HAP-1 (cell line): ENCODE measurements around the gene FLCN.
A peak's percentile ranks its signal among the peaks of the same experiment; 100 is the strongest.

ENCODE experiments used
- DNase-seq, 2 experiments: peaks; one replicate each; pipeline ENCODE4 v3.0.0-alpha.2; 2016 to 2020; ENCODE audit warnings: low spot score in 2 of 2
- H3K27me3 ChIP-seq: fragments of 250-450 bp; sonication (Bioruptor Pico); 2 replicates; pipeline ENCODE4 v1.5.1; 2020; ENCODE audit warnings: low read depth, mild to moderate bottlenecking, moderate library complexity
- H3K36me3 ChIP-seq: fragments of 250-450 bp; sonication (Bioruptor Pico); replicated peaks from 2 replicates; pipeline ENCODE4 v1.5.1; 2020; ENCODE audit warnings: mild to moderate bottlenecking
- H3K4me1 ChIP-seq: fragments of 250-450 bp; sonication (Bioruptor Pico); 2 replicates; pipeline ENCODE4 v1.5.1; 2020; ENCODE audit warnings: mild to moderate bottlenecking
- H3K4me3 ChIP-seq: fragments of 250-450 bp; sonication (Bioruptor Pico); 2 replicates; pipeline ENCODE4 v1.5.1; 2020; ENCODE audit warnings: mild to moderate bottlenecking, moderate library complexity
- H3K9me3 ChIP-seq: fragments of 250-450 bp; sonication (Bioruptor Pico); 2 replicates; pipeline ENCODE4 v1.5.1; 2020; ENCODE audit warnings: mild to moderate bottlenecking, moderate library complexity
- in situ Hi-C: fragments of 300-500 bp; cut with MboI; formaldehyde crosslinking; loops from 3 replicates; pipeline ENCODE4 v1.14.3; 2020; ENCODE audit warnings: low sequenced_read_pairs, inconsistent platforms, mixed read lengths

The FLCN gene

DNA sequence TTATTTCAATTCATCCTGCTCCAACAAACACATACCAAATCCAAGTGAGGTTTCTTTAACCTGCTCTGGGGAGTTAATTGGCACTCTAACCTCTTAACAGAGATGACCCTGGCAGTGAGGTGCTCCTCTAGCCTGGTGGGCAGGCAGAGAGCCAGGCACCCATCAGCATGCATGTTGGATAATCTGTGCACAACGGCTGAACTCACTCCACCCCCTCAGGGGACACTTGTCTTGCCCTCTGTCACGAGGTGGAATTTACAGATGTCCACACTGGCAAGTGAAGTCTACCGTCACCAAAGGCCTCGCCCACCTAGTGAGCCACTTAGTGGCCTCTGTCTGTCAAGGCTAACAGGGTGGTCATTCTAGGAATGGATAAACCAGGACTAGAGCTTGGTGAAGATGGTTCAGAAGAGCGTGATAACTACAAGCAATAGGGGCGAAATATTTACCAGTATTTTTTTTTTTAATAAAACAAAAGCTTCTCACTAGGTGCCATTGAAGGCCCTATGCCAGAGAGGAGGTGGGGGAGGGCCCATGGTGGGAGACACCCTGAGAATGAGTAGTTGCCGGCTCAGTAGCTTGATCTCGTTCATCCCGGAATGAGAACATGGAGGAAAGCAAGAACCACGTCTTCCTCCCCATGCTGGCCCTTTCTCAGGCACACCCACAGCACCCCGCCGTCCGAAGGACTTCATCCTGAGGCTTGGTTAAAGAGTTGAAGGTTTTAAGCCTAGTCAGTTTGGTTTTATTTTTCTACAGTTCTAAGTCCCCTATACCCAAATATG, 56.0 kb downstream of the FLCN start:
- H3K4me3 ChIP-seq: no peak overlapping the region
- H3K9me3 ChIP-seq: no peaks in the 10 kb centered on the region
- no peaks in the 10 kb centered on the region for H3K27me3 ChIP-seq
- no peaks in the 10 kb centered on the region for H3K4me1 ChIP-seq
- DNase-seq: no peak
- in situ Hi-C loops: no loop called here
- H3K36me3 ChIP-seq: peaks cover 58% of the 10 kb centered on the region

DNA sequence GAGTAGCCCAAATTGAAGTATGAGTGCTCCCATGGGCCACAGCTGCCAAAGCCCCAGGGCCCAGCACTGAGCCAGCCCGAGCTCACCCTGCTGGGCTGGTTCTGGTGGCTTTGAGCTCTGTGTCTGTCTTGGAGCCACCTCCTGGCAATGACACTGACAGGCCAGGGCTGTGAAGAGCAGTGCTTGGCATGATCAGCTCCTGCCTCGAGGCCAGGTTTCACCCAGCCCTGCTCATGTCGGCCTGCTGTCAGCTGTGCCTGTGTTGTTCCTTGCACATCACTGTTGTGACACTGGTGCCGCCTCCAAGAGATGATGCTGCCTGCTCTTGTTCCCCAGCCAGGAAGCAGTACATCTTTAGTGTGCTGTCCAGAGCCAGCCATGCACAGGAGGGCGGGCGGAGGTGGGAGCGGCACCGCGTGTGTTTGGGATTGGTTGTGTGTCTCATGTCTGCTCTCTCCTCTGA, 56.8 kb downstream of the FLCN start:
- H3K9me3 ChIP-seq: no peaks in the 10 kb centered on the region
- in situ Hi-C loops: no loop called here
- H3K4me3 ChIP-seq: no peak overlapping the region
- no peak for DNase-seq
- no peaks in the 10 kb centered on the region for H3K4me1 ChIP-seq
- peaks cover 61% of the 10 kb centered on the region for H3K36me3 ChIP-seq
- H3K27me3 ChIP-seq: no peaks in the 10 kb centered on the region

DNA sequence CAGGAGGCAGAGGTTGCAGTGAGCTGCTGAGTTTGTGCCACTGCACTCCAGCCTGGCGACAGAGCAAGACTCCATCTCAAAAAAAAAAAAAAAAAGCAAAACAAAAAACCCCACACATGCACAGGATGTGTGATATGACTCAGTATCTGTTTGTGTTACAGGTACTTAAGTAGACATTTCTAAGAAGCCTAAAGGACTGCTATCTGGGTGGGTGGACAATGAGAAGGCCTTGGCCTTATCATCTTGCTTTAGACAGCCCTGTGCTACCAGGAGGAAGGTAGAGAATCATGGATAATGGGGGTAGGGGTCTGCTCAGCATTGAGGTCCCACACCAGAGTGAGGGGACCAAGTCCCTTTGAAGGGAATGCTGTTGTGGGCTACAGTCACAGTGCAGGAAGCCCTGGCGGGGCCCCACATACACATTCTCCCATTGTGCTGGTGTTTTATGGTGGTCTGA, 57.6 kb downstream of the FLCN start:
- no peak overlapping the region for H3K4me3 ChIP-seq
- in situ Hi-C loops: loop anchor here (10.0 kb wide), 1 partner anchor 65 kb away; no protein-coding TSS in a partner anchor
- no peaks in the 10 kb centered on the region for H3K4me1 ChIP-seq
- H3K9me3 ChIP-seq: no peaks in the 10 kb centered on the region
- H3K27me3 ChIP-seq: no peaks in the 10 kb centered on the region
- no peak for DNase-seq
- H3K36me3 ChIP-seq: peaks cover 65% of the 10 kb centered on the region

DNA sequence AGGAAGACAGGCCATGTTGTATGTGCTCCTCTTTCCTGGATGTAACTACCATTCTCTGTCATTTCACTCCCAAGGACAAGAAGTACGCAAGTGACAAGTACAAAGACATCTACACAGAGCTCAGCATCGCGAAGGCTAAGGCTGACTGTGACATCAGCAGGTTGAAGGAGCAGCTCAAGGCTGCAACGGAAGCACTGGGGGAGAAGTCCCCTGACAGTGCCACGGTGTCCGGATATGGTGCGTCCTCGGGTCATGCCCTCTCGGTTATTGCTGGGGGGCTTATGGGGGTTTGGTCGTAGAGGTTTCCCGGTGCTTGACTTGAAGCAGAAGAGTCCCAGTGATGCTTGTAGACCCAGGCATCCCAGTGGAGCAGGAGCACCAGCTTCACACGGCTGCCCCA, 59.8 kb downstream of the FLCN start:
- H3K9me3 ChIP-seq: no peaks in the 10 kb centered on the region
- in situ Hi-C loops: loop anchor here (10.0 kb wide), 1 partner anchor 62 kb away; no protein-coding TSS in a partner anchor
- peaks cover 4% of the 10 kb centered on the region; the same call in 1 of the 2 replicates for H3K4me1 ChIP-seq
- no peak overlapping the region for H3K4me3 ChIP-seq
- H3K27me3 ChIP-seq: no peaks in the 10 kb centered on the region
- peaks cover 63% of the 10 kb centered on the region for H3K36me3 ChIP-seq
- DNase-seq: no peak

DNA sequence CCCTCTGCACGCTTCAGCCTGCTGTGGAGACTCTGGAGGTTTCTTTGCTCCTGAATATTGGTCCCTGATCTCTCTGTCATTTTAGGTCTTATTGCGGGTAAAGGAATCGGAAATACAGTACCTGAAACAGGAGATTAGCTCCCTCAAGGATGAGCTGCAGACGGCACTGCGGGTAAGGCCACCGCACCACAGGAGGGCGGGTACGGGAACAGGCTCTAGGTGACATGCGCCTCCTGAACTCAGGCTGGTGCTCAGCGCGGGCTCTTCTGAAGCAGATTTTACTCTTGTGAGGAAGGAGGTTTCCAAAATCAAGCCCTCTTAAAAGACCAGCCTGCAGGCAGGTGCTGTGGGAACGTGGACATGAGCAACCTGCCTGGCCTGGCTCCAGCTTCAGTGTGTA, 60.6 kb downstream of the FLCN start:
- Histone ChIP-seq H3K36me3 (peaks cover 64% of the 10 kb centered on the region), H3K27me3 (no peaks in the 10 kb centered on the region), H3K4me3 (no peak overlapping the region), H3K4me1 (peaks cover 4% of the 10 kb centered on the region; the same call in 1 of the 2 replicates), H3K9me3 (no peaks in the 10 kb centered on the region)
- in situ Hi-C loops: loop anchor here (10.0 kb wide), 1 partner anchor 62 kb away; no protein-coding TSS in a partner anchor
- DNase-seq: no peak

DNA sequence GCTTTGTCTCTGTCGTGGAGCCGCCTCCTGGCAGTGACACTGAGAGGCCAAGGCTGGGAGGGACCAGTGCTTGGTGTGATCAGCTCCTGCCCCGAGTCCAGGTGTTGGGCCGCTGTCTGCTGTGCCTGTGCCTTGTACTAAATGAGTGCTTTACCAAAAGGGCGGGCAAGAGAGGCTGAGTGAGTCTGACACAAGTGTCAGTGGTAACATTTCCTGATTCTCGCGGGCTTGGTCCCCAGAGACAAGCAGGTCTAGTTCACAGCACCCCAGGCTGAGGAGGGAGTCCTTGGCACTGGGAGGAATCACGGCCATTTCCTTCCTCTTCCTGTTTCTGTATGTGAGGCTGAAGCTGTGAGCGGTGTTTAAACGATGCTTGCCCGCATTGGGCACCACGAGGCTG, 61.1 kb downstream of the FLCN start:
- Histone ChIP-seq H3K36me3 (peaks cover 63% of the 10 kb centered on the region), H3K4me3 (no peak overlapping the region), H3K4me1 (peaks cover 4% of the 10 kb centered on the region; the same call in 1 of the 2 replicates), H3K9me3 (no peaks in the 10 kb centered on the region), H3K27me3 (no peaks in the 10 kb centered on the region)
- no peak for DNase-seq
- in situ Hi-C loops: loop anchor here (10.0 kb wide), 1 partner anchor 61 kb away; no protein-coding TSS in a partner anchor

DNA sequence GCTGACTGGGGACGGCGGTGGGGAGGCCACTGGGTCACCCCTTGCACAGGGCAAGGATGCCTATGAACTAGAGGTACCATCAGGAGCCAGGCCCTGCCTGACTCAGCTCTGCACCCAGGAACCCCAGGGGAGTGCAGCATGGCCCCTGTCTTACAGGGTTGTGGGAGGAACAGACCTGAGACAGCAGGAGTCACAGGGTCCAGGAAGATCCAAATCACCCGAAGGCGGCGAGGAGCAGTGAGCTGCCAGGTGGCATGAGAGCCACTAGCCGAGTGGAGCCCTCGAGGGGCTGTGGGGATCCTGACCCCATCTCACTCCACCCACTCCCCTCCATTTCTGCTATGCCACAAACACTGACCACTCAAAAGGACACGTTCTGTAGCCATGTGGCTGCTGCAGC, 61.6 kb downstream of the FLCN start:
- no peak for DNase-seq
- Histone ChIP-seq H3K36me3 (peaks cover 57% of the 10 kb centered on the region), H3K4me1 (peaks cover 4% of the 10 kb centered on the region; the same call in 1 of the 2 replicates), H3K27me3 (no peaks in the 10 kb centered on the region), H3K9me3 (no peaks in the 10 kb centered on the region), H3K4me3 (no peak overlapping the region)
- in situ Hi-C loops: loop anchor here (10.0 kb wide), 1 partner anchor 61 kb away; no protein-coding TSS in a partner anchor

DNA sequence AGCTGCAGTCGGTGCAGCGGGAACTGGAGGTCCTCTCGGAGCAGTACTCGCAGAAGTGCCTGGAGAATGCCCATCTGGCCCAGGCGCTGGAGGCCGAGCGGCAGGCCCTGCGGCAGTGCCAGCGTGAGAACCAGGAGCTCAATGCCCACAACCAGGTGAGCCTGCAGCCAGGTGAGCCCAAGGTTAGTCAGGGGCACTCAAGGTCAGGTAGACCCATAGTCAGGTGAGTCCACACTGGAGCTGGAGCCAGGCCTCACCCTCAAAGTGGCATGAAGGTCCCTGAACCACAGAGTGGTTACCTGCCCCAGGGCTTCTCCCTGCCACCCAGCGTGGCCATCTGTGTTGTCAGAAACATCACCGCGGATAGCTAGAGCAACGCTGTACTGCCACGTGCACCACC, 63.0 kb downstream of the FLCN start:
- DNase-seq: no peak
- H3K9me3 ChIP-seq: no peaks in the 10 kb centered on the region
- H3K4me3 ChIP-seq: no peak overlapping the region
- H3K27me3 ChIP-seq: no peaks in the 10 kb centered on the region
- in situ Hi-C loops: loop anchor here (10.0 kb wide), 1 partner anchor 59 kb away; no protein-coding TSS in a partner anchor
- H3K36me3 ChIP-seq: peaks cover 47% of the 10 kb centered on the region
- H3K4me1 ChIP-seq: peaks cover 4% of the 10 kb centered on the region; the same call in 1 of the 2 replicates

DNA sequence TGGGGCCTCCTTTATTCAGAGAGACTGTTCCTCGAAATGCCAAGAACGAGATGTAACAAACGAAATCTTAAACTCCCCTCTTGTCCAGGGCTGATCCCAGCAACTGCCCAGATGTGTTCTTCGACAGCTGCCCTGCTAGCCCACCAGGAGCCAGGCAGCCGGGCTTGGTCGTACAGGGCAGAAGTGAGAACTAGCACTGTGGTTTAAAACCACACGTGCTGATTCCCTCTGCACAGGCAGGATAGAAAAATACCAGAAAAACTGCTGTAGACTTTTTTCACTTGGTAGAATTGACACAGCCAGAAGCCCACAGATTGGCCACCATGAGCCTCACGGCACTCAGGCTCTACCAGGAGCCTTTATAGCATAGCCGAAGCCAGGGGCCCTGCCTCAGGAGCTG, 64.0 kb downstream of the FLCN start:
- no peaks in the 10 kb centered on the region for H3K9me3 ChIP-seq
- H3K4me3 ChIP-seq: no peak overlapping the region
- no peak for DNase-seq
- H3K27me3 ChIP-seq: no peaks in the 10 kb centered on the region
- peaks cover 40% of the 10 kb centered on the region for H3K36me3 ChIP-seq
- peaks cover 4% of the 10 kb centered on the region; the same call in 1 of the 2 replicates for H3K4me1 ChIP-seq
- in situ Hi-C loops: loop anchor here (10.0 kb wide), 1 partner anchor 58 kb away; no protein-coding TSS in a partner anchor

DNA sequence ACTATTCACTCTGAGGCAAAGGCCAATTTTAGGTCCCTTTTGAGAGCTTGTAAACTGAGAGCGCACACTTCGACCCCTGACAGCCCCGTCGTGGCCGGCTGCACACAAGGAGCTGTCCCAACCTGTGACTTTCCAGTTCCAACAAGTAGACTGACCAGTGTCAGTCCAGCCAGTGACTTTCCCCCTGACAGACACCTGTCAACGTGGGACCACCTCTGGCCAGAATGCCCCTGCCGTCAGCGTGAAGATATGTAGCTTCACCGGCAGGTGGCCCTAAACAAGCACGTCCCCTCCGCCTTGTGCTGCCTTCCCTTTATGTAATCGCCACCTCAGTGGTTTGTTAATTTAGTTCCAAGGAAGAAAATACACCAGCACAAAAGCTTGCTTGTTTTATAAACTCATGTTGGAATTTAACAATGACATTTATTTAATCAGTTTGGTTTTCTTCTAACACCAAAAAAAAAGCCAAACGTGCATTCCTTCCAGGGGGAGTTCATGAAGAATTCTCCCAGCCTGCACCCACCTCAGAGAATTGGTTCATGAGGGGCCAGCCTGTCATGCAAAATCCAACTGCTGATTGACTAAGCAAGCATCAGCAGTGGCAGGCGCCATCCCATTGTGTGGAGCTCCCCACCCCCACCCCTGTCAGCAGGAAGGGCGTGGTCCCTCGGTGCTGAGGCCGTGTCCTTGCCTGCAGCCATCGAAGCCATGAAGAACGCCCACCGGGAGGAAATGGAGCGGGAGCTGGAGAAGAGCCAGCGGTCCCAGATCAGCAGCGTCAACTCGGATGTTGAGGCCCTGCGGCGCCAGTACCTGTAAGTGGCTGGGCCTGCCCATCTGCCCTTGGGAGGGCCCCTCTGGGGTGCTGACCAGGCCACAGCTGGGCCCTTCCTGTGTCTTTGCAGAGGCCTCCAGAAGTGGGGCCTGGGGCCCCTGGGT, 64.7 kb downstream of the FLCN start:
- DNase-seq: peak; percentile 33 to 78
- peaks cover 4% of the 10 kb centered on the region; the same call in 1 of the 2 replicates for H3K4me1 ChIP-seq
- no peak overlapping the region for H3K4me3 ChIP-seq
- in situ Hi-C loops: loop anchor here (10.0 kb wide), 1 partner anchor 57 kb away; no protein-coding TSS in a partner anchor
- no peaks in the 10 kb centered on the region for H3K9me3 ChIP-seq
- H3K36me3 ChIP-seq: peaks cover 42% of the 10 kb centered on the region
- H3K27me3 ChIP-seq: no peaks in the 10 kb centered on the region

DNA sequence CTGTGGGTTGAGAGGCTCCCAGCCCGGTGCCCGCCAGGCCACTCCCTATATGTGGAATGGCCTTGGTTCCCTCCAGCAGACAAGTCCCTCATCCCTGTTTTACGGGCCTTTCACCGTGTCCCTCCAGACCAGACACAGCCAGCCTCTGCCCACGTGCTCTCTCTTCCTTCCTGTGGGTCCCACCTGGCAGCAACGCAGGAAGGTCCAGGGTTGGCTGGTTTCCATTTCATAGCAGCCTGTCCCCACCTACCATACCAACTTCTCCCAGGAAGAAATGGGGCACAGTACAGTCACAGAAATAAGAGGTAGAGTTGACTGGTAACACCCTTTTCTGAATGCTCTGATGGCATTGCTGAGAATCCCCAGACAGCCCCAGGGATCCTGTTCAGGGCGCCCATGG, 65.8 kb downstream of the FLCN start:
- Histone ChIP-seq H3K9me3 (no peaks in the 10 kb centered on the region), H3K4me3 (no peak overlapping the region), H3K27me3 (no peaks in the 10 kb centered on the region), H3K4me1 (peaks cover 4% of the 10 kb centered on the region; the same call in 1 of the 2 replicates), H3K36me3 (peaks cover 37% of the 10 kb centered on the region)
- no peak for DNase-seq
- in situ Hi-C loops: loop anchor here (10.0 kb wide), 1 partner anchor 56 kb away; no protein-coding TSS in a partner anchor

DNA sequence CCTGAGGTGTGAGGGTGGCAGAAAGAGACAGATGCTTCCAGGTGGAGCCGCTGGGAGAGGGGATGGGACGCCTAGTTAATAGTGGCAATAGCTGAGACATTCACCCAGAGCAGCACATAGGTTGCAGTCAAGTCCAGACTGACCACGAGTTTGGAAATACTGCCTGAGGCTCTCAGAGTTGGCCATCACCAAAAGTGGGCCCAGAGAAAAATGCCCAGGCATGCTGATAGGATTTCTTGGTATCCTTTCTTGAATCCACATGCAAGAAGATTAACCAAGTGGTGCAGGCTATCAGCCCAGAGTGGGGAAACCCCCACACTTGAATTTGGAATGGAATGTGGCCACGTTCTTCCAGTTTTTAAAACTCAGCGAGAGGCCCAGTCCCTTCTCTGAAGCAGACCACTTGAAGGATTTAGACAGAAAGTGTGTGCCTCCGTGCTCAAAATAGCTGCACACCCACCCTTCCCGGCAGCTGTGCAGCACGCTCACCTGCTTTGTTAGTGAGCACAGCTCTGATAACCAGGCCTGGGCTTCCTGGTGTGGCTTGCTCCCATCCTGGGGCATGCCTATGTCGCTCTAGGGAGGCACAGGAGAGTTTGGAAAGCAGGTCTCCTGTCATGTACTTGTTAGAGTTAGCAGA, 66.5 kb downstream of the FLCN start:
- peaks cover 31% of the 10 kb centered on the region for H3K36me3 ChIP-seq
- in situ Hi-C loops: loop anchor here (10.0 kb wide), 1 partner anchor 56 kb away; no protein-coding TSS in a partner anchor

DNA sequence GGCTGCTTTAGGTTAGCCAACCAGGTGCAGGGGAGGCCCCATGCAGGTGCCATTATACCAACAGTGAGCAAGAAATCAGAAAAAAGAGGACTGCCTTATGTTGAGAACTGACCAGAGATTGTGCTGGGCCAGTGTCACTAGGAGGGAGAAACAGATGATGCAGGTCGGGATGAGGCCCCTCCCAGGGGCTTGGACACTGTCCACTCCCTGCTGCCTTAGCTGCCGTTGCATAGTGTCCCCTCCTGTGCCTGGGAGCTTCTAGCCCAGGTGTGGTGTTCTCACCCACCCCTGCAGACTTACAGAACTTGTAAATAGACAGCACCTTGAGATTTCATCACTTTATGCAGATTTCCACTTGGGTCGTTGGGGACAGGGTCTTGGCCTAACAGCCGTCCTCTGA, 67.6 kb downstream of the FLCN start:
- no peak for DNase-seq
- Histone ChIP-seq H3K36me3 (peaks cover 29% of the 10 kb centered on the region), H3K27me3 (no peaks in the 10 kb centered on the region), H3K4me1 (peaks cover 4% of the 10 kb centered on the region; the same call in 1 of the 2 replicates), H3K9me3 (no peaks in the 10 kb centered on the region), H3K4me3 (no peak overlapping the region)
- in situ Hi-C loops: no loop called here

More for the DNA sequence above, 66.5 kb downstream of the FLCN start:
- H3K4me3 ChIP-seq: no peak overlapping the region
- H3K27me3 ChIP-seq: no peaks in the 10 kb centered on the region
- DNase-seq: no peak
- H3K9me3 ChIP-seq: no peaks in the 10 kb centered on the region
- peaks cover 4% of the 10 kb centered on the region; the same call in 1 of the 2 replicates for H3K4me1 ChIP-seq
